IMR-90 (cell line): ENCODE results near the gene WDR37. TPM values are rescaled to one million over a fixed set of nuclear protein-coding genes. Genes with fewer than 3 reads are reported as not detected.

Experiments
- ATAC-seq: fragments of 200-7000 bp; cut with Tn5 transposase; 2 replicates; pipeline ENCODE4 v1.9.1; 2020; ENCODE audit warnings: low read depth, mild to moderate bottlenecking, moderate library complexity
- BruUV-seq: library from RNA; stranded (reverse); fragments of 400-500 nt; replicated peaks from 2 replicates; lab custom pipeline; 2021; lab: Mats Ljungman, UMichigan
- CTCF ChIA-PET: fragments of 300-600 bp; formaldehyde crosslinking; extraction: SDS; loops from one replicate; lab custom pipeline; 2021; ENCODE audit warnings: antibody characterized with exemption; lab: Yijun Ruan, JAX
- POLR2A ChIA-PET: fragments of 300-600 bp; sonication (Branson Sonifier 250); formaldehyde crosslinking; loops from one replicate; lab custom pipeline; 2022; ENCODE audit warnings: antibody characterized with exemption; ENCODE audit not compliant: unreplicated experiment; lab: Charles Lee
- DNase-seq: peaks from one replicate; pipeline ENCODE4 v3.0.0; 2013
- H2AFZ ChIP-seq: replicated peaks from 2 replicates; pipeline ENCODE3; 2013; ENCODE audit warnings: low read length, mild to moderate bottlenecking; ENCODE audit not compliant: poor library complexity
- H2AK5ac ChIP-seq: 2 replicates; pipeline ENCODE4 v1.6.1; 2013; ENCODE audit warnings: low read depth, low read length, inconsistent platforms
- H2AK9ac ChIP-seq: replicated peaks from 2 replicates; pipeline ENCODE3; 2013; ENCODE audit warnings: mild to moderate bottlenecking, low read depth, low read length, moderate library complexity; ENCODE audit not compliant: poor library complexity
- H2BK120ac ChIP-seq: 2 replicates; pipeline ENCODE4 v1.6.1; 2013; ENCODE audit warnings: low read depth, low read length, inconsistent platforms
- H2BK15ac ChIP-seq: 3 replicates; pipeline ENCODE4 v1.6.1; 2013; ENCODE audit warnings: low read depth, low read length, inconsistent platforms
- H2BK20ac ChIP-seq: 2 replicates; pipeline ENCODE4 v1.6.1; 2013; ENCODE audit warnings: low read depth, mild to moderate bottlenecking, inconsistent platforms, low read length, moderate library complexity
- H2BK5ac ChIP-seq: 2 replicates; pipeline ENCODE4 v1.6.1; 2013; ENCODE audit warnings: mild to moderate bottlenecking, low read depth, low read length, inconsistent platforms; ENCODE audit not compliant: poor library complexity, severe bottlenecking
- H3K14ac ChIP-seq: replicated peaks from 2 replicates; pipeline ENCODE4 v1.6.1; 2013; ENCODE audit warnings: low read depth, low read length, inconsistent platforms
- H3K18ac ChIP-seq: 2 replicates; pipeline ENCODE4 v1.6.1; 2013; ENCODE audit warnings: low read depth, low read length, control low read depth
- H3K23ac ChIP-seq: 2 replicates; pipeline ENCODE4 v1.6.1; 2013; ENCODE audit warnings: low read depth, low read length, inconsistent platforms
- H3K27ac ChIP-seq: 2 replicates; pipeline ENCODE4 v1.5.1; 2013; ENCODE audit warnings: mild to moderate bottlenecking, control low read depth, low read length; ENCODE audit not compliant: insufficient read depth
- H3K27me3 ChIP-seq: 2 replicates; pipeline ENCODE4 v1.6.1; 2013; ENCODE audit warnings: low read length; ENCODE audit not compliant: control insufficient read depth, insufficient read depth
- H3K36me3 ChIP-seq: 2 replicates; pipeline ENCODE4 v1.6.1; 2013; ENCODE audit warnings: low read length, mixed read lengths; ENCODE audit not compliant: control insufficient read depth, insufficient read depth
- H3K4ac ChIP-seq: 2 replicates; pipeline ENCODE4 v1.6.1; 2013; ENCODE audit warnings: low read depth, low read length, inconsistent platforms
- H3K4me1 ChIP-seq: 2 replicates; pipeline ENCODE4 v1.6.1; 2013; ENCODE audit warnings: low read length, mixed read lengths; ENCODE audit not compliant: control insufficient read depth, insufficient read depth
- H3K4me2 ChIP-seq: 2 replicates; pipeline ENCODE4 v1.6.1; 2013; ENCODE audit warnings: low read depth, mild to moderate bottlenecking, control low read depth, low read length, moderate library complexity
- H3K4me3 ChIP-seq: 2 replicates; pipeline ENCODE4 v1.5.1; 2013; ENCODE audit warnings: low read depth, mild to moderate bottlenecking, control low read depth, low read length, moderate library complexity; ENCODE audit not compliant: insufficient read depth
- H3K56ac ChIP-seq: 2 replicates; pipeline ENCODE4 v1.6.1; 2013; ENCODE audit warnings: low read length, inconsistent platforms; ENCODE audit not compliant: insufficient read depth; ENCODE audit errors: extremely low read depth
- H3K79me1 ChIP-seq, 2 experiments: 2 replicates each; pipeline ENCODE4 v1.6.1; 2013; ENCODE audit warnings: low read length in 2 of 2, inconsistent platforms in 1 of 2, low read depth in 1 of 2
- H3K9ac ChIP-seq: 2 replicates; pipeline ENCODE4 v1.6.1; 2013; ENCODE audit warnings: low read depth, low read length, control low read depth
- H3K9me1 ChIP-seq: 2 replicates; pipeline ENCODE4 v1.6.1; 2013; ENCODE audit warnings: low read length, inconsistent platforms; ENCODE audit not compliant: insufficient read depth
- H3K9me3 ChIP-seq: 2 replicates; pipeline ENCODE4 v1.6.1; 2013; ENCODE audit warnings: low read length; ENCODE audit not compliant: control insufficient read depth, insufficient read depth
- H4K20me1 ChIP-seq: 2 replicates; pipeline ENCODE4 v1.6.1; 2013; ENCODE audit warnings: low read length, inconsistent platforms; ENCODE audit not compliant: insufficient read depth
- H4K5ac ChIP-seq: 2 replicates; pipeline ENCODE4 v1.6.1; 2013; ENCODE audit warnings: mild to moderate bottlenecking, low read depth, low read length, control low read depth
- H4K8ac ChIP-seq, 2 experiments: 2 replicates each; pipeline ENCODE4 v1.6.1; 2013; ENCODE audit warnings: low read depth in 2 of 2, low read length in 2 of 2, control low read depth in 1 of 2, inconsistent platforms in 1 of 2
- H4K91ac ChIP-seq: 2 replicates; pipeline ENCODE4 v1.6.1; 2013; ENCODE audit warnings: low read depth, low read length, inconsistent platforms; ENCODE audit not compliant: insufficient read depth
- BHLHE40 ChIP-seq: fragments of 150-350 bp; IDR thresholded peaks from 2 replicates; pipeline ENCODE4 v1.6.1; 2016; ENCODE audit warnings: mild to moderate bottlenecking, low read depth, low read length
- CEBPB ChIP-seq: IDR thresholded peaks from 2 replicates; pipeline ENCODE4 v1.6.1; 2012; ENCODE audit warnings: low read depth, low read length, improper control_type of control experiment
- FOS ChIP-seq: fragments of 150-350 bp; IDR thresholded peaks from 2 replicates; pipeline ENCODE4 v1.6.1; 2016; ENCODE audit warnings: low read depth, low read length
- MAFK ChIP-seq: IDR thresholded peaks from 2 replicates; pipeline ENCODE4 v1.6.1; 2012; ENCODE audit warnings: low read depth, low read length, improper control_type of control experiment
- MAZ ChIP-seq: IDR thresholded peaks from 2 replicates; pipeline ENCODE4 v1.6.1; 2012; ENCODE audit warnings: low read depth, mild to moderate bottlenecking, low read length, improper control_type of control experiment, moderate library complexity, borderline replicate concordance
- MXI1 ChIP-seq: IDR thresholded peaks from 2 replicates; pipeline ENCODE4 v1.6.1; 2012; ENCODE audit warnings: low read depth, mild to moderate bottlenecking, low read length, moderate library complexity, borderline replicate concordance
- NFE2L2 ChIP-seq: fragments of 150-350 bp; IDR thresholded peaks from 2 replicates; pipeline ENCODE4 v1.6.1; 2016; ENCODE audit warnings: low read depth, mild to moderate bottlenecking, low read length
- POLR2A ChIP-seq: IDR thresholded peaks from 2 replicates; pipeline ENCODE4 v1.6.1; 2012; ENCODE audit warnings: mild to moderate bottlenecking, low read depth, low read length
- RAD21 ChIP-seq: IDR thresholded peaks from 2 replicates; pipeline ENCODE4 v1.6.1; 2012; ENCODE audit warnings: low read length, improper control_type of control experiment
- RFX5 ChIP-seq: IDR thresholded peaks from 2 replicates; pipeline ENCODE4 v1.8.0; 2012; ENCODE audit warnings: low read depth, mild to moderate bottlenecking, low read length, moderate library complexity
- SMC3 ChIP-seq: fragments of 150-350 bp; IDR thresholded peaks from 2 replicates; pipeline ENCODE4 v1.6.1; 2016; ENCODE audit warnings: low read depth, mild to moderate bottlenecking, antibody characterized with exemption, low read length, moderate library complexity
- WGBS, 2 experiments: methylation state at CpG; one replicate each; pipeline versions ENCODE4 v1.1.5 to v1.1.7; 2013; ENCODE audit warnings: missing lambda C conversion rate in 2 of 2; ENCODE audit not compliant: insufficient read length in 1 of 2; ENCODE audit errors: extremely low coverage in 2 of 2; 5-methylcytosine and 5-hydroxymethylcytosine counted together
- dilution Hi-C: fragments of 300-500 bp; cut with HindIII; formaldehyde crosslinking; loops from one replicate; pipeline ENCODE4 v1.14.3; 2018; ENCODE audit warnings: low sequenced_read_pairs; ENCODE audit not compliant: unreplicated experiment
- in situ Hi-C: fragments of 300-500 bp; cut with MboI; formaldehyde crosslinking; loops from 3 replicates; pipeline ENCODE4 v1.14.3; 2019; ENCODE audit warnings: low sequenced_read_pairs, inconsistent platforms, mixed read lengths
- intact Hi-C: fragments of 100-400 bp; cut with micrococcal nuclease; formaldehyde crosslinking; loops from 2 replicates; pipeline ENCODE4 v1.10.0; 2022
- polyA plus RNA-seq, 3 experiments: library from polyadenylated mRNA; depleted of rRNA; stranded (reverse); fragments of >200 nt; gene quantifications; 2 replicates each; pipeline ENCODE4 v1.2.3, GENCODE V29; 2012; ENCODE audit warnings: low replicate concordance in 1 of 3
- total RNA-seq: library from RNA; depleted of rRNA; stranded (reverse); fragments of >200 nt; gene quantifications from 2 replicates; pipeline ENCODE4 v1.2.3, GENCODE V29; 2012
- TF ChIP-seq, protein P1 (sequence below): conservative IDR thresholded peaks from 2 replicates; pipeline ENCODE4 v1.5.1; 2012; ENCODE audit warnings: mild to moderate bottlenecking, low read depth, low read length, improper control_type of control experiment
- TF ChIP-seq, protein P2 (sequence below): fragments of 150-350 bp; IDR thresholded peaks from 2 replicates; pipeline ENCODE4 v1.6.1; 2017; ENCODE audit warnings: mild to moderate bottlenecking, antibody characterized with exemption, low read length, low read depth

WDR37 gene
- total and polyA plus RNA-seq, 2 of the 4 experiments (the other 2 are of a cell fraction) = 12.7 to 14.5 TPM

DNA sequence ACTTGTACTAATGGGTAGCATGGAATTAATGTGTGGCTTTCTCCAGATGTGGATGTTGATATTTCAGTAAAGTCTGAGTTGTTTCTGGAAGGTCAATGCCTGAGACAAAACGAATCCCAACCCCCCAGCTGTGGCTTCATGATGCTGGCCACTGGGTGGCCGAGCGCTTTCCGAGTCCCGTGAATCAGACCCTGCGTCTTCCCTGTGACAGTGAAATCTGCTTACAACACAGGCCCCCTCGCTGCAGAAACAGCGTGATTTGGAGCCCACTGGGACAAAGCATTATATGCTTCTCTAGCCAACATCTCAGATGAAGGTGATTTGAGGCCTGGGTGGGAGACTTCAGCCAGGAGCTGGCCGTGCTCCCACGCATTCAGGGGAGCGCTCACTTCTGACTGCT, 124.7 kb downstream of the WDR37 start:
- Histone ChIP-seq H4K91ac (no peak overlapping the region), H3K9me1 (no peaks in the 10 kb centered on the region), H3K4me1 (no peaks in the 10 kb centered on the region), H2BK120ac (no peak overlapping the region), H3K4ac (no peak overlapping the region), H4K20me1 (no peaks in the 10 kb centered on the region), H3K23ac (no peak overlapping the region), H3K9ac (no peak overlapping the region), H3K36me3 (no peaks in the 10 kb centered on the region), H3K9me3 (no peaks in the 10 kb centered on the region), H3K14ac (no peak overlapping the region), H3K4me3 (no peak overlapping the region), H2BK20ac (no peak overlapping the region), H3K27me3 (no peaks in the 10 kb centered on the region; the same call in 1 of the 2 replicates), H2AFZ (no peak overlapping the region), H2AK9ac (no peak overlapping the region), H2BK15ac (no peak overlapping the region), H3K27ac (no peak overlapping the region), H3K4me2 (no peak overlapping the region), H3K18ac (no peak overlapping the region), H4K8ac (no peak overlapping the region), H2AK5ac (no peak overlapping the region), H3K79me1 (no peaks in the 10 kb centered on the region), H3K56ac (no peak overlapping the region), H2BK5ac (no peak overlapping the region), H4K5ac (no peak overlapping the region)
- dilution Hi-C loops (no loop called here), in situ Hi-C loops (no loop called here), intact Hi-C loops (no loop called here)
- TF ChIP-seq NFE2L2 (no peak), RAD21 (no peak), MAZ (no peak), SMC3 (no peak), CEBPB (no peak), BHLHE40 (no peak), FOS (no peak), POLR2A (no peak), MXI1 (no peak), MAFK (no peak), RFX5 (no peak)
- TF ChIP-seq, protein P1, sequence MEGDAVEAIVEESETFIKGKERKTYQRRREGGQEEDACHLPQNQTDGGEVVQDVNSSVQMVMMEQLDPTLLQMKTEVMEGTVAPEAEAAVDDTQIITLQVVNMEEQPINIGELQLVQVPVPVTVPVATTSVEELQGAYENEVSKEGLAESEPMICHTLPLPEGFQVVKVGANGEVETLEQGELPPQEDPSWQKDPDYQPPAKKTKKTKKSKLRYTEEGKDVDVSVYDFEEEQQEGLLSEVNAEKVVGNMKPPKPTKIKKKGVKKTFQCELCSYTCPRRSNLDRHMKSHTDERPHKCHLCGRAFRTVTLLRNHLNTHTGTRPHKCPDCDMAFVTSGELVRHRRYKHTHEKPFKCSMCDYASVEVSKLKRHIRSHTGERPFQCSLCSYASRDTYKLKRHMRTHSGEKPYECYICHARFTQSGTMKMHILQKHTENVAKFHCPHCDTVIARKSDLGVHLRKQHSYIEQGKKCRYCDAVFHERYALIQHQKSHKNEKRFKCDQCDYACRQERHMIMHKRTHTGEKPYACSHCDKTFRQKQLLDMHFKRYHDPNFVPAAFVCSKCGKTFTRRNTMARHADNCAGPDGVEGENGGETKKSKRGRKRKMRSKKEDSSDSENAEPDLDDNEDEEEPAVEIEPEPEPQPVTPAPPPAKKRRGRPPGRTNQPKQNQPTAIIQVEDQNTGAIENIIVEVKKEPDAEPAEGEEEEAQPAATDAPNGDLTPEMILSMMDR = no peak
- TF ChIP-seq, protein P2, sequence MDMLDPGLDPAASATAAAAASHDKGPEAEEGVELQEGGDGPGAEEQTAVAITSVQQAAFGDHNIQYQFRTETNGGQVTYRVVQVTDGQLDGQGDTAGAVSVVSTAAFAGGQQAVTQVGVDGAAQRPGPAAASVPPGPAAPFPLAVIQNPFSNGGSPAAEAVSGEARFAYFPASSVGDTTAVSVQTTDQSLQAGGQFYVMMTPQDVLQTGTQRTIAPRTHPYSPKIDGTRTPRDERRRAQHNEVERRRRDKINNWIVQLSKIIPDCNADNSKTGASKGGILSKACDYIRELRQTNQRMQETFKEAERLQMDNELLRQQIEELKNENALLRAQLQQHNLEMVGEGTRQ = no peak
- ChIA-PET CTCF (no interaction called here), POLR2A (no interaction called here)
- no TSS peak for BruUV-seq
- ATAC-seq (no peak), DNase-seq (no peak)
- 36% methylated on average over 3 of the region's 11 CpGs; no CpG with 5 or more reads in 1 of the 2 experiments for WGBS, 2 experiments
